ENCODE results near the gene SHQ1.
A peak's percentile ranks its signal among the peaks of the same experiment; 100 is the strongest.
"Not testable (repeated sequence)": the region's sequence is repeated elsewhere in the genome, so short reads cannot be mapped to it uniquely, and the experiment has no call there.

SHQ1 gene

DNA sequence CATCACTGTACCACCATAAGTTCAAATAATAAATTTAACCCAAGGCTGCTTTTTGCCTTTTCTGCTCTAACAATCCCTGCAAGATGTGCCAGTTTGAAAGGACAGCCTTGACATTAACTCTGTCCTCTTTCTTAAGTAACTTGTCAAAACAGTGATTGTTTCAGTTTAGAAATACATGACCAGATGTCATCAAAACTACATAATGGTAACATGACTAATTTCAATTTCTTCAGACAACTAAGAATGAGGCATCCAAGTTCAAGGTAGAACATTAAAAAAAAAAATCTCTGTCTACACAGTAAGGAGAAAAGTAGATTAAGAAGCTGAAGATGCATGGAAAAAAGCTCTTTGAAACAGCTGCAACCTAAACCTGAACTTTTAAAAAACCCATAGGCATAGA lies 47.4 kb downstream of the SHQ1 start:
- DNase-seq (ENCODE audit: low spot score), result no peak

DNA sequence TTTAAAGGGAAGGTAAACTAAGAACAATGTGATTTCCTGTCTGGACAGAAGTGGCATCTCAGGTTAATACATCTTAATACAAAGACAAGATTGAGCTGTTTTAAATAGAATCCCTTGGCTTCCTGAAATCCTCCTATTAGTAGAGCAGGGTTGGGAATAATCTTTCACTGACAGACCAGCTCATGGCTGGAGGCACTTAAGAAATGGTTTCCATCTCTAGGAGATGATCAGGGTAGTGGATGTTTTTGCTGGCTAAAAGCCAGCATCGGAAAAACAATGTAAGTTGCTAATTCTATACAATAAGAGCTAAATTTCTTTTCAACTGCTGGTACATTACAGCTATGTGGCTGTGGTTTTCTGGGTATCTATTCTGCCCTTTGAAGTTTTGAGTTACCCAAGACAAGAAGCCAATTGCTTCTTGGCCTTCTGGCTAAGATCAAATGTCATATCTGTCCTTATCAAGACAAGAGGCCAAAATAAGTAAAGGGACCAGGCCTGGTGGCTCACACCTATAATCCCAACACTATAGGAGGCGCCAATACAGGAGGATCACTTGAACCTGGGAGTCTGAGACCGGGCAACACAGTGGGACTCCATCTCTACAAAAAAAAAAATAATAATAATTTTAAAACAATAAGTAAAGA lies 49.6 kb downstream of the SHQ1 start:
- DNase-seq (ENCODE audit: low spot score), result peak; percentile 19

DNA sequence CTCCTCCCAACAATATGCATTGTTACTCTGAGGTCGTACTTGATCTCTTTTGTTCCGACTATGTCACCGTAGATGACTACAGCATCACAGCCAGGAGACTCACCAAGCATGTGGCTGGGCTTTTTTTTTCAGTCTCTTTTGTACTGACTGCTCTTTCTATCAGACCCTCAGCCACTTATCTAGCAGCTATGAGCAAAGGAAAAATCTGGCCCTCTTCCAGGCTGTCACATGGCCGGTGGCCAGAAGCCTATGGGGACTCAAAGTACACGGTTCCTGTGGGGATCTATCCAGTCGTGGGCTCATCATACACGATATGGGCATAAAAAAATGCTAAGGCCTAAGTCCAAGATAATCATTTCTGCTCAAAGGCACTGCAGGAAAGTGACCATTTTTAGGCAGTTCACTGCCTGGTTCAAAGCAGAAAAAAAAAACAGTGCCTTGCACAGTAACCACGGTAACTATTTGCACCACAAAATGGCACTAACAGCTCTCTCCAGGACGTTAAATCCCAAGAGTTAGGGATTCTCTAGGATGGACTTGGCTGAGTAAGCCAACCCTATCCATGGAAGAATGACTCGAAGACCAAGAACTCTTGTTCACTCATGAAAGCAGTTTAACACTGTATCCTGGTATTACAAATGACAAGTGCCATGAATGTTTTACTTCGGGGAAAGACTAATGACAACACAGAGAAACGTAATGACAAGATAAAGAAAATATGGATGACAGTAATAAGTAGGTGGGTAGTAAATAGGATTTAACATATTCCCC lies 50.3 kb downstream of the SHQ1 start:
- DNase-seq (ENCODE audit: low spot score), result peak; percentile 22

DNA sequence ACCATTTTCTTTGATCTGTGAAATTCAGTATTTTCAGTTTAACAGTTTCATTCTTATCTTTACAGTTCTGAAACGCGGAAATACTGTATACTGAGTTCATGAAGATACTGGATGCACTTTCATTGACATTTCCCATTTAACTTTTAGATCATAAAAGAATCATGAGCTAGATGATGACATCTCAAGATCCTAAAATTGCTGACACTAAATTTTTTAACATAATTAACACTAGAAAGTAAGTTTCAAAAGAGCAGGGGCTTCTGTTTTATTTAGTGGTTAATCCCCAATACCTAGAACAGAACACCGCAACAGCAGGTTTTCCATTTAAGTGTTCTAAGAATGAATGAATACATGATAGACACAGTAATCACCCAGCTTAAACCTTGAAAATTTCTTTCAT lies 54.2 kb downstream of the SHQ1 start:
- no peak for DNase-seq (ENCODE audit: low spot score)

DNA sequence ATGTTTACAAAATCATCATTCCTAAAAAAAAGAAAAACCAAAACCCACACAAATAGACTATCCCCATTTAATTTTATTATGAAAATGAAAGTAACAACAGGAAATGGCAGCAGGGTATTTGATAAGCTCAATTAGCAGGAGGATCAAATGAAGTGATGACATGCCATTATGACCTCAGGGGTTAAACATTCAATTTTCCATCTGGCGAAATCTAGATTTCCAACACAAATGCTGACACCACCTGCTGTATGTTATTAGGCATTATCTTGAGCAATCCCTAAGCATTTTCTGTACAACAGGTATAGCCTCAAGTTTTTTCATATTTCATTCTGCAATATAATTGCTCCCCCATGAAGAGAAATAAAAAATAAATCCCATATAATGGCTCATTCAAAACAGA lies 57.1 kb downstream of the SHQ1 start:
- DNase-seq (ENCODE audit: low spot score), result no peak

DNA sequence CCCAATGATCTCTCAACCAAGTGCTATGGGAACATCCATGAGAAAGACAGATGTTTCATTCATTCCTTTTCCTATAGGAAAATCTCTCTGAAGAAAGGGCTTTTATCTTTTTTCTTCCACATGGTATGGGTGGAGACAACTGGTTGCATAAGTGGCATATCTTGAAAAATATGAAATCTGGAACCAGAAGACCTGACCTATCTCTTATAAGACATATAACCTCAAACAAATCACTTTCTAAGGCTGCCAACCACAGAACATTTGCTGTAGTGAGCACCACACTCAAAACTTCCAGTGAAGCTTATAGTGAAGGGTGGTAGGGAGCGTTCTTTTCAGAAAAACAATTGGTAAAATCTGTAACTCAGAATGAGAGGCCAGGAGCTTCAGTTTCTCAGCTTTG lies 58.5 kb downstream of the SHQ1 start:
- DNase-seq (ENCODE audit: low spot score), result no peak

DNA sequence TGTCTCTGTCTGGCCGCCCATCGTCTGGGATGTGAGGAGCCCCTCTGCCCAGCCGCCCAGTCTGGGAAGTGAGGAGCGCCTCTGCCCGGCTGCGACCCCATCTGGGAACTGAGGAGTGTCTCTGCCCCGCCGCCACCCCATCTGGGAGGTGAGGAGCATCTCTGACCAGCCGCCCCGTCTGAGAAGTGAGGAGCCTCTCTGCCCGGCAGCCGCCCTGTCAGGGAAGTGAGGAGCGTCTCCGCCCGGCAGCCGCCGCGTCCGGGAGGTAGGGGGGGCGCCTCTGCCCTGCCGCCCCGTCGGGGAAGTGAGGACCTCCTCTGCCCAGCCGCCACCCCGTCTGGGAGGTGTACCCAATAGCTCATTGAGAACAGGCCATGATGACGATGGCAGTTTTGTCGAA lies 60.0 kb downstream of the SHQ1 start:
- DNase-seq (ENCODE audit: low spot score), result not testable (repeated sequence)

DNA sequence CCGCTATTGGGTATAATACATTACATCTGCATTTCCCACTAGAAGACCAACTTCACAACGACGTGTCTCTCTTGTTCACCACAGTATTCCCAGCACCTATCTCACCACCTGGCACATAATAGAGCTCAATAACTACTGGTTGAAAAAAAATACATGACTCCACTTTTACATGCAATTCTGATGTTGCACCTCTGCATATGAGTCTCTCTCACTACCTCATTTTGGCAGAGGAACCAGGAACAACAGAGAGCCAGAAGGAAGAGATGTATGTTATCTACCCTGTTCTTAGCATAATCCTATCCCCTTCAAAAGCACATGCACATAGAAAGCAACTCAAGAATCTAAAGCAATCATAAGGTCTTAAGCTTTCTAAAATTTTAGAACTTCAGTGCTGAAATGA lies 61.6 kb downstream of the SHQ1 start:
- DNase-seq (ENCODE audit: low spot score), result no peak

DNA sequence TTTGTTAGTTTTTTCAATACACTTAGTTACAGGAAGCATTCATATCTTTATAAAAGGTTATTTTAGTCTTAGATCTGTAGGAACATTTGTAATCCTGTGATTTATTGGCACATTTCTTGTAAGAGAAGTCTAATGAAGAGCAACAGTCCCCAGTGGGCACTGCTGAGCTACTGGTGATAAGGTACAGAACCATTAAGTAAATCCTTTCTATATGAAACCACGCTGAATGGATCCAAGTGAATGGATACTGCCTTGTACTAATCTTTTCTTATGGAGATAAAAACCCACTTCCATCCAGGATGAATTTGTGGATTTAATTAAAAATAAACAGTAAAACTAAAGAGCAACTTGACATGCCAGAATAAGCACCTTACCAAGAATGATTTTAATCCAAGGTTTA lies 64.0 kb downstream of the SHQ1 start:
- no peak for DNase-seq (ENCODE audit: low spot score)

DNA sequence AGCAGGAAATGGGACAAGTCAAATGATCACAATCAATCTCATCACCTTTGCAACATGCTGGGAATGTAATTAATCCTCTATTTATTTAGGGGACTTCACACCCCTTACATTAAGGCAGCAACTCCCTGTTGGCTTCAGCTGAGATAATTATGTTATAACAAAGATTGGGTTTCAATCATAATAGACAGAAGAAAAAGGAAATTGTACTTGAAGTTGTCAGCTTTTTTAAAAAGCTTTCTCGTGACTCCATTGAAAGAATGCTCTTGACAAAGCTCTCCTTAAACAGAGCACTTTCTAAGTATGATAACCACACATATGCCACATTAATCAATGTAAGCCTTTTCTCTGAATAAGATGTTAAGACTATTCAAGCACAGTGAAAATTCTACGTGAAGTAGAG lies 65.7 kb downstream of the SHQ1 start:
- no peak for DNase-seq (ENCODE audit: low spot score)

DNA sequence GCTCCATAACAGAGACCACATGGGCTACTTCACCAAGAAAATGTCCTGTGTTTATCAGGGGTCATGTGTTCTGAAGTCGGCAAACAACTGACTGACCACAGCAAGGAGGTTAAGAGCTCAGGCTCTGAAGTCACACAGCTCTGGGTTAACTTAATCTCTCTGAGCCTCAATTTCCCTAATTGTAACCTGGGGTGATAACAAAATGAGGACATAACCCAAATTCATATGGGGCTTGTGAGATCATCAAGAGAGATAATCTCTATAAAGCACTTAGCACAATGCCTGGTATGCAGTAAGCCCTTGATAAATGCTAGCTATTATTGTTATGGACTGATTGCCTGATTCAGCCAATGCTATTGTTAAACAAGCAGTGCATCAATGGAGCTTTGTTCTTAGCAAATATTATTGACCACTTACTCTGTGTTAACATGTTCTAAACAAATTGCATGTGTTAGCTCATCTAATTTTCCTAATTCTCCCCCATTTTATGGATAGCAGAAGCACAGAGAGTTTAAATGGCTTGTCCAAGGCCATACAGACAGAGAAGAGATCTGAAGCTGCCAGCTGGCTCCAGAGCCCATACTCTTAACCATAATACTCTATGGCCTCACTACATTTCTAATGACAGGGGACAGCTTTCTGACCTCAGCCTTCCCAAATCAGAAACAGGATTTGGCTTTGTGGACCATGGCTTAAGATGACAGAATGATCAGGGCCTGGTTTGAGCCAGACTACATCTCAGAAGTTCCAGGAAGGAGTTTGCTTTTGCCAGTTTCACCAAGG lies 78.3 kb downstream of the SHQ1 start:
- no peak for DNase-seq (ENCODE audit: low spot score)

DNA sequence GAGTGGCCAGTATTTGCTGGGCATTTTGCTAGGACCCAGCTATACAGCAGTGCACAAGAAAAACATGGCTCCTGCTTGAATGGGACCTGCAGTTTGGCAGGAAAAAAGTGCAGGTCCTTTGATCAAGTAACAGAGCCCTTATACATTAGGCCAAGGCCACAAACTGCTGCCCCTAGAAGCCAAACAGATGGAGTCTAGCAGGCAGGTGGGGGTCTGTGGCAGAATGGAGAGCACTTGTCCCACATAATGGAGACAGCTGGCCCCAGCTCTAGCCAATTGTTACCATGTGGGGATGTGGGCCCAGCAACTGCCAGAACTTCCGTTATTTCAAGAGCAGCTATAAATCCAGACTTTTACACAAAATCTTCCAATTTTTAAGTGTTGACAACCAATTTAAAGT lies 79.3 kb downstream of the SHQ1 start:
- no peak for DNase-seq (ENCODE audit: low spot score)

DNA sequence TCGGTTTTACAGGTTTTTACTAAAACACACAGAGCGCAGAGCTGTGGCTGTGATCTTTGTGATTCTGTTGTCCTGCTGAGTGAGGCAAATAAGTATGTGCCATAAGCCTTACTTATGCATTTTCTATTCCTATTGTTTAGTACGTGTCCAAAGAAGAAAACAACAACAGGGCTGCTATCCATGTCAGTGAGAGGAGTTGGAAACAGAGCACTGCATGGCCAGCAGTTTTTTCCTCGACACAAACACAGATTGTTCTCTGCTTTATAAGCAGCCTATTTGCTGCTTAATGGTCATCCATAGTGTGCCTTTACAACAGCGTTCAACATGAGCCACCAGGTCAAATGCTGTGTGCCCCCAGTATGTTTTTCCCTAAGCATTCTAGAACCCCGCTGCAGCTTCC lies 79.8 kb downstream of the SHQ1 start:
- DNase-seq (ENCODE audit: low spot score), result no peak

DNA sequence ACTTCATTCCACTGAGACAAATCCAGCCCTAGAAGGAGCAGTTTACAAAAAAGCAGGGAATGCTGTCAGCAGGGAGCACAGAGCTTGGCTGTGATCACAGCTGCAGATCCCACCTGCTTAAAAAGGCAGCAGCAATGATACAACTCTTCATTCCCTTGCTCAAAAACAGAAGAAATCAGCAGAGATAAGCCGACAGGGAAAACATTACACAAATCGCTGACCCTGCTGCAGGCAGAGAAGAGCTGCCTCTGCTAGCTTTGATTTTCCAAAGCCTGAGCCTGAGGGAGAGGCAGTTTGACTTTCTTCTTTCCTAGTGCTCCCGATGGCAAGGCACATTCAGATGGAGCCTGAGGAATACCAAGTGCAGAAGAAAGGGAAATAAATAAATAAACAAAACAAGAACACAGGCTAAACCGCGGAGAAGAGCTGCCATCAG lies 80.2 kb downstream of the SHQ1 start:
- no peak for DNase-seq (ENCODE audit: low spot score)

DNA sequence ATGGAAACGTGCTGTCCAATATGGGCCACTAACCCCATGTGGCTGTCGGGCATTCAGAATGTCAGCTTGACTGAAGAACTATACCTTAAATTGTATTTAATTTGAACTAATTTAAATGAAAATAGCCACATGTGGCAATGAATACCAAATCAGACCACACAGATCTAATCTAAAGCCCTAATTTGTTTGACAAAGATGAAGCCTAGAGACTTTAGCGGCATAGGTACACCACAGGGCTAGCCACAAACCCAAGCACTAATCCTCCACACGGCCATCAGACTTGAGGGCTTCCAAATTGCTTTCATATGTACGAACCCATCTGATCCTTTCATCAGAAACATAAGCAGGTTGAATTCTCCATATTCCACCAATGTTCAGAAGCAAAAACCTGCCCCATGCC lies 81.4 kb downstream of the SHQ1 start:
- DNase-seq (ENCODE audit: low spot score), result no peak

DNA sequence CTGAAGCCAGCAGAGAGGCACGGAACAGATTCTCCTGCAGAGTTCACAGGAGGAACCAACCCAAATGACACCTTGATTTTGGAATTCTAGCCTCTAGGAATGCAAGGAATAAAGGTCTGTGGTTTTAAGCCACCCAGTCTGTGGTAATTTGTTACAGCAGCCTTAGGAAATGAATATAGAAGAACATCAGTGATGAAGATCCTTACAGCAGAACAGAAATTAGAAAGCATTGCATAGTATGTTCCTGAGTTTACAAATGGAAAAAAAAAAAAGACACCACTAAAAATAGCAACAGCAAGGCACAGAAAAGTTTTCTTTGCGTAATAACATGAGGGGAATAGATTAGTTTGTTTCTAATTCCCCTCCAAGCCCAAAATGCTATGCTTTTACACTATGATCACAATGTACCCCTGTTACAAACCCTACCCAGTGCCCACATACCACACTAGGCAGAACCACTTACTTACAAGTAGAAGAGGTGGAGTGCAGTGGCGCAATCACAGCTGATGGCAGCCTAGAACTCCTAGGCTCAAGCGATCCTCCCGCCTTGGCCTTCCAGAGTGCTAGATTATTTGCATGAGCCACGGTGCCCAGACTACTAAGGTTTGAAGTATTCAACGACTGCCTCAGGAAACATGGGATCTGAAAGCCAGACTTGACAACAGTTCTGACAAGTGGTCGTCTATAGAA lies 84.3 kb downstream of the SHQ1 start:
- no peak for DNase-seq (ENCODE audit: low spot score)

DNA sequence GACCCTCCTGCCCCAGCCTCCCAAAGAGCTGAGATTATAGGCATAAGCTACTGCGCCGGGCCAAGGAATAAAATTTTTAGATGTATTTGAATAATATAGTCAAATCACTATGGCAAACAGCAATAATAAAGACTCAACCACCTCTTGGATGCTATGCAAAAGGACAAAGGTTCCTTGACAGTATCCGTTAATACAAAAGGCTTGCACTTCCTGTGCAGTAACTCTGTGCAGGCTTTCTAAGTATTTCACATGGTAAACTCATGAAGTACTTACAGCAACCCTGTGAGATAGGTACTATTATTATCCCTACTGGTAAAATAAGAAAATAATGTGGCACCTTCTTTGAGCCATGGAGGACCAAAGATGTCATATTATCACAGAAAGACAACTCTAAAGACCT lies 86.8 kb downstream of the SHQ1 start:
- DNase-seq (ENCODE audit: low spot score), result peak; percentile 46

DNA sequence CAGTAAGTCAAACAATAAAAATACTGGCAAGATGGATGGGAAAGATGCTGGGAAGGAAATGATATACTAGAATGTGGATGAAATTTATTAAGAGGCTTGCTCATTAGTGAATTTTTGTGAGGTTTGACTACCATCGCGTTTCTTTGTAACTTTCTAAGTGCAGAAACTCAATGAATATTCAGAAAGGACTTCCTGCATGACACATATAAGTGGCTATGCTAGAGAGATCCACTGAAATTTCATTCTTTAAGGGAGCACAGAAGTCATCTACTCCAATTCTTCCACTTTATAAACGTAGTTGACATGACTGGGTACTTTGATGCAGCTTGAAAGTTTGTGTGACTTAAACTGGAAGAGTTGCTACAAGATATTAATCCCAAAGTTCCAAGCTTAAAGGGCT lies 88.0 kb downstream of the SHQ1 start:
- no peak for DNase-seq (ENCODE audit: low spot score)

DNA sequence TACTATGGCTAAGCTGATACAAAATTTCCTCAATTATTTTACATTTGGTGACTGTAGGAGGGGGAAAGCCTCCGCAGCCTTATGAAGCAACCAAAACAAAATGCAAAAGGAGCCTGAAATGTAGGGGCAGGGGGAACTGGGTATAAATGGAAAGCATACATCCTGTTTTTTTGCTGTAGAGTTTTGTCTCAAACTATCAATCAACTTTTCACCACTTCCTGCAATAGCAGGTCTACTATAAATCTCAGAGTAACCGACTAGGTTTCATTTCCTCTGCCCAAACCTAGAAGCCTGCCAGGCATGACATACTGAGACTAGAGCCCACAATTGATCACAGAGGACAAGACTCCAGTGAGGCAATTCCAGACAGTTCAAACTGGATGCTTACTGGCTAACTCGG lies 91.3 kb downstream of the SHQ1 start:
- peak; percentile 21 for DNase-seq (ENCODE audit: low spot score)

DNA sequence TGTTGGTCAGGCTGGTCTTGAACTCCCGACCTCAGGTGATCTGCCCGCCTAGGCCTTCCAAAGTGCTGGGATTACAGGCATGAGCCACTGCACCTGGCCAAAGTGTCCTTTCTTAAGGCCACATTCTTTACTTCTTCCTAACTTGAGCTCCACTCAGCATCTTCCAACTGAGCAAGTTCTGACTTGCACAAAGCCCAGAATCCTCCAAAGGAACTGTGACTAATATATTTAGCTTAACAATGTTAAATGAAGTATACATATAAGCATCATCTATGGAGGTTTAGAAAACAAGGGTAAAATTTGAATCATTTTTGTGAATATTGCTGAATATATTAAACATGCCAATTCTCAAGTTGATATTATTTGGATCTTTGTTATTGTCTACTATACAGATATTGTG lies 93.7 kb downstream of the SHQ1 start:
- no peak for DNase-seq (ENCODE audit: low spot score)

DNA sequence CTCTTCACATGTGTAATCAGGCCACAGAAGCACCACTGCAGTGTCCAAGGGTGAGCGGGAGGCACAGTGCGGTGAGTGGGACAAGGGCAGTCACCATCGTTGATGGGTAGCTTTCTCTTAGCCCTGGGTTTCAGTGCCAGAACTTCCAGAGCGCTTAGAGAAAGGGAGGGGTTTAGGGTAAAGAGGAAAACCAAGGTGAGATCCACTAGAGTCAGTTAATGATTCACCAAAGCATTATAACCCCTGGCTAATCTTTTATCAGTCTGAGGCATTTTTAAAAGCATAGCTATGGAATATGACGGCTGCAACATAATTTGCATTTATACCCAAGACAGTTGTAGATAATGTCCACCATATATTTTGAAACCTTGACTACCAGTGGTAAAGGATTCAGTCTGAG lies 94.8 kb downstream of the SHQ1 start:
- no peak for DNase-seq (ENCODE audit: low spot score)

DNA sequence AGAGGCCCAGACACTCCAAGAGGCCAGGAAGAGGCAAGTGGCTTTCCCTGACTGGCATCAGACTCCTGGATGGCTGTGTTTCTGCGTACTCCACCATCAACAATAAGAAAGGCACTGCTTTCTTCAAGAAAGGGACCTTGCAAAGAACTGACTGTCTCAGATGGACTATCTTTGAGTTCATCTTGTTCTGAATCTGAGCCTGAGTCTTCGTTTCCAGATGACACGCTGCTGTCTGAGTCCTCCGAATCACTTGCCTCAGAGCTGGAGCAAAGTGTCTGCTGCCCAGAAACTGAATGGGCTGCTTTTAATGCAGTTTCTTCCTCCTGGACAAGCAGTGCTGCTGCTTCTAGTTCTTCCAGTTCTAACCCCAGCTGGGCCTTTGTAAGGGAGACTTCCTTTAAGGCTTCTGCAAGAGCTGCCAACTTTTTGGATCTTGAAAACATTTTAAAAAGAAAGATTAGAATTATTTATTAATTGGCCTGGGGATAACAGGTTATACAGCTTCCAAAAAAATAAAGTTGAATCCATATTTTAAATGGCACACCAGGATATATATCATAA lies 97.8 kb downstream of the SHQ1 start:
- no peak for DNase-seq (ENCODE audit: low spot score)

All from kidney capillary endothelial cell (primary cell).